Activated gamma-delta T cell treated with anti-CD3 and anti-CD28 coated beads, Interleukin-2, amount 50 U/mL, for 16 hours (primary cell): ENCODE results near the gene PSMD13.

Experiments
- DNase-seq: peaks from one replicate; pipeline ENCODE4 v3.0.0-alpha.2; 2020; ENCODE audit warnings: low read depth

Gene PSMD13

GRCh38 chr11:204587-205109, 32.1 kb upstream of the PSMD13 start:
- no peak for DNase-seq

- no peak for DNase-seq
These were observed 31.4 kb upstream of the PSMD13 start for GRCh38 chr11:205221-206001.

- no peak for DNase-seq
These were observed 30.8 kb upstream of the PSMD13 start for GRCh38 chr11:206002-206384.

- no peak for DNase-seq
These were observed 30.1 kb upstream of the PSMD13 start for GRCh38 chr11:206526-207207.

GRCh38 chr11:207208-207862, 29.4 kb upstream of the PSMD13 start, which contains the start of the genes BET1L and RIC8A:
BET1L (minus strand) TSS chr11:207399; CDS start chr11:207321, 78 bp downstream.
RIC8A (plus strand) TSS chr11:207708; CDS start chr11:208855, 1,147 bp downstream.
- peak; percentile 94 for DNase-seq

- DNase-seq = no peak
These were observed 29.0 kb upstream of the PSMD13 start for GRCh38 chr11:207863-208180.

- peak; percentile 68 for DNase-seq
These were observed 28.4 kb upstream of the PSMD13 start for GRCh38 chr11:208181-208916.

GRCh38 chr11:208917-209260, 27.9 kb upstream of the PSMD13 start:
- no peak for DNase-seq

GRCh38 chr11:209275-210121, 27.3 kb upstream of the PSMD13 start:
- no peak for DNase-seq

- DNase-seq = no peak
These were observed 26.5 kb upstream of the PSMD13 start for GRCh38 chr11:210122-210802.

- DNase-seq = no peak
These were observed 26.0 kb upstream of the PSMD13 start for GRCh38 chr11:210803-211180.

- no peak for DNase-seq
These were observed 25.5 kb upstream of the PSMD13 start for GRCh38 chr11:211295-211694.

GRCh38 chr11:211741-212140, 25.0 kb upstream of the PSMD13 start:
- DNase-seq = no peak

- DNase-seq = no peak
These were observed 24.4 kb upstream of the PSMD13 start for GRCh38 chr11:212150-213100.

- DNase-seq = no peak
These were observed 23.7 kb upstream of the PSMD13 start for GRCh38 chr11:213111-213510.

GRCh38 chr11:214083-214482, 22.7 kb upstream of the PSMD13 start:
- no peak for DNase-seq

GRCh38 chr11:215581-216037, 21.2 kb upstream of the PSMD13 start:
- DNase-seq = no peak

GRCh38 chr11:216081-216974, 20.4 kb upstream of the PSMD13 start:
- DNase-seq = no peak
